Endothelial cell of umbilical vein (primary cell): Measurements from ENCODE around the gene CTU1. TPM values are rescaled to one million over a fixed set of nuclear protein-coding genes. Genes with fewer than 3 reads are reported as not detected.
"Not testable (repeated sequence)": the region's sequence is repeated elsewhere in the genome, so short reads cannot be mapped to it uniquely, and the experiment has no call there.

ENCODE experiments used
- BruUV-seq: library from RNA; stranded (reverse); fragments of 400-500 nt; replicated peaks from 2 replicates; lab custom pipeline; 2021; lab: Mats Ljungman, UMichigan
- CTCF ChIA-PET: fragments of 300-600, 350-600 bp; sonication (Branson Sonifier 250); formaldehyde crosslinking; loops from one replicate; lab custom pipeline; 2021; ENCODE audit warnings: antibody characterized with exemption, inconsistent platforms; lab: Charles Lee
- POLR2A ChIA-PET: fragments of 300-600, 350-600 bp; sonication (Branson Sonifier 250); formaldehyde crosslinking; loops from one replicate; lab custom pipeline; 2021; ENCODE audit warnings: antibody characterized with exemption, inconsistent platforms; lab: Charles Lee
- DNase-seq: peaks from one replicate; pipeline ENCODE4 v3.0.0-alpha.2; 2011; ENCODE audit warnings: low read depth, low spot score
- FAIRE-seq: peaks from 2 replicates; lab custom pipeline; 2011; peaks lifted over from hg19 to GRCh38; lab: Jason Lieb, UNC
- H2AFZ ChIP-seq: 2 replicates; pipeline ENCODE4 v1.6.0; 2012; ENCODE audit warnings: low read depth, low read length, control low read depth, inconsistent platforms
- H3K27ac ChIP-seq: 2 replicates; pipeline ENCODE4 v1.5.1; 2011; ENCODE audit warnings: low read depth, mild to moderate bottlenecking, control low read depth, low read length, moderate library complexity; ENCODE audit not compliant: insufficient read depth
- H3K27me3 ChIP-seq, 2 experiments: 2 replicates each; pipeline versions ENCODE4 v1.6.0 to v1.6.1; 2011; ENCODE audit warnings: low read length in 2 of 2, mixed read lengths in 1 of 2; ENCODE audit not compliant: control insufficient read depth in 2 of 2, insufficient read depth in 2 of 2
- H3K36me3 ChIP-seq, 2 experiments: 2 replicates in 1 of 2; 3 replicates in 1 of 2; pipeline ENCODE4 v1.5.1; 2011; ENCODE audit warnings: low read length in 2 of 2, mild to moderate bottlenecking in 1 of 2, moderate library complexity in 1 of 2; ENCODE audit not compliant: control insufficient read depth in 2 of 2, insufficient read depth in 2 of 2; ENCODE audit errors: extremely low read depth in 1 of 2
- H3K4me1 ChIP-seq: 3 replicates; pipeline ENCODE4 v1.5.1; 2011; ENCODE audit warnings: mild to moderate bottlenecking, low read length; ENCODE audit not compliant: control insufficient read depth, insufficient read depth; ENCODE audit errors: extremely low read depth
- H3K4me2 ChIP-seq: 2 replicates; pipeline ENCODE4 v1.6.1; 2011; ENCODE audit warnings: low read length, control low read depth, mixed read lengths; ENCODE audit not compliant: insufficient read depth
- H3K4me3 ChIP-seq, 3 experiments: fragments of 200-600 bp in 1 of 3; sonication (generic), shearing (Covaris generic) in 1 of 3; replicated peaks in 1 of 3; 2 replicates each; pipeline ENCODE4 v1.5.1; 2011 to 2016; ENCODE audit warnings: control low read depth in 3 of 3, low read length in 3 of 3, mild to moderate bottlenecking in 2 of 3, inconsistent platforms in 1 of 3, low read depth in 1 of 3, moderate library complexity in 1 of 3; ENCODE audit not compliant: insufficient read depth in 1 of 3
- H3K79me2 ChIP-seq: 2 replicates; pipeline ENCODE4 v1.6.0; 2012; ENCODE audit warnings: low read length, inconsistent platforms; ENCODE audit not compliant: control insufficient read depth, insufficient read depth
- H3K9ac ChIP-seq: replicated peaks from 2 replicates; pipeline ENCODE3; 2011; ENCODE audit warnings: low read length, control low read depth; ENCODE audit not compliant: insufficient read depth; ENCODE audit errors: extremely low read depth
- H3K9me1 ChIP-seq: replicated peaks from 3 replicates; pipeline ENCODE4 v1.6.0; 2011; ENCODE audit warnings: mild to moderate bottlenecking, low read length; ENCODE audit not compliant: control insufficient read depth, insufficient read depth; ENCODE audit errors: extremely low read depth
- H3K9me3 ChIP-seq: replicated peaks from 2 replicates; pipeline ENCODE4 v1.5.1; 2012; ENCODE audit warnings: low read length, inconsistent platforms; ENCODE audit not compliant: control insufficient read depth, insufficient read depth
- H4K20me1 ChIP-seq: replicated peaks from 2 replicates; pipeline ENCODE3; 2011; ENCODE audit warnings: mild to moderate bottlenecking, low read length; ENCODE audit not compliant: control insufficient read depth, insufficient read depth; ENCODE audit errors: extremely low read depth
- CTCF ChIP-seq, 2 donors: IDR thresholded peaks; 1 replicate in 1 of 2; 2 replicates in 1 of 2; pipeline ENCODE4 v1.5.1; 2011; ENCODE audit warnings: low read length in 2 of 2, mild to moderate bottlenecking in 2 of 2, moderate library complexity in 2 of 2, control low read depth in 1 of 2, inconsistent platforms in 1 of 2, low read depth in 1 of 2; ENCODE audit not compliant: insufficient read depth in 1 of 2; ENCODE audit errors: extremely low read depth in 1 of 2
- FOS ChIP-seq: IDR thresholded peaks from 2 replicates; pipeline ENCODE4 v1.6.1; 2011; ENCODE audit warnings: mild to moderate bottlenecking, low read length, moderate library complexity, borderline replicate concordance; ENCODE audit not compliant: insufficient read depth
- GATA2 ChIP-seq: IDR thresholded peaks from 2 replicates; pipeline ENCODE4 v1.7.0; 2011; ENCODE audit warnings: low read depth, mild to moderate bottlenecking, moderate library complexity, mixed read lengths, low read length; ENCODE audit not compliant: insufficient read length, insufficient read depth
- JUN ChIP-seq: IDR thresholded peaks from 2 replicates; pipeline ENCODE4 v1.6.1; 2011; ENCODE audit warnings: borderline replicate concordance, low read depth; ENCODE audit not compliant: insufficient read length, insufficient read depth
- MYC ChIP-seq: IDR thresholded peaks from one replicate; pipeline ENCODE4 v1.6.1; 2011; ENCODE audit warnings: mild to moderate bottlenecking, low read depth, low read length
- POLR2A ChIP-seq: IDR thresholded peaks from 2 replicates; pipeline ENCODE4 v1.6.1; 2012; ENCODE audit warnings: low read depth, mild to moderate bottlenecking, control low read depth, low read length
- dilution Hi-C: fragments of 300-500 bp; cut with MboI; formaldehyde crosslinking; loops from one replicate; pipeline ENCODE4 v1.15.0; 2019; ENCODE audit warnings: low sequenced_read_pairs; ENCODE audit not compliant: extremely low pct_ligation_motif_present
- intact Hi-C: fragments of 100-400 bp; cut with micrococcal nuclease; formaldehyde crosslinking; loops from one replicate; pipeline ENCODE4 v1.10.0; 2022
- polyA plus RNA-seq, 4 experiments: library from polyadenylated mRNA; depleted of rRNA in 3 of 4; stranded (reverse) in 3 of 4; unstranded in 1 of 4; fragments of >200 nt; gene quantifications; 2 replicates each; pipeline versions ENCODE4 v1.2.1 to v1.2.3, GENCODE V29; 2011 to 2012; ENCODE audit warnings: missing spikeins in 1 of 4
- total RNA-seq: library from RNA; stranded (reverse); gene quantifications from 2 replicates; pipeline ENCODE4 v1.2.3, GENCODE V29; 2021

CTU1 gene
- total and polyA plus RNA-seq, 2 donors (not counting 3 experiments of a cell fraction or from before 2014, with no cell fraction given): 6.1 to 8.7 TPM

DNA sequence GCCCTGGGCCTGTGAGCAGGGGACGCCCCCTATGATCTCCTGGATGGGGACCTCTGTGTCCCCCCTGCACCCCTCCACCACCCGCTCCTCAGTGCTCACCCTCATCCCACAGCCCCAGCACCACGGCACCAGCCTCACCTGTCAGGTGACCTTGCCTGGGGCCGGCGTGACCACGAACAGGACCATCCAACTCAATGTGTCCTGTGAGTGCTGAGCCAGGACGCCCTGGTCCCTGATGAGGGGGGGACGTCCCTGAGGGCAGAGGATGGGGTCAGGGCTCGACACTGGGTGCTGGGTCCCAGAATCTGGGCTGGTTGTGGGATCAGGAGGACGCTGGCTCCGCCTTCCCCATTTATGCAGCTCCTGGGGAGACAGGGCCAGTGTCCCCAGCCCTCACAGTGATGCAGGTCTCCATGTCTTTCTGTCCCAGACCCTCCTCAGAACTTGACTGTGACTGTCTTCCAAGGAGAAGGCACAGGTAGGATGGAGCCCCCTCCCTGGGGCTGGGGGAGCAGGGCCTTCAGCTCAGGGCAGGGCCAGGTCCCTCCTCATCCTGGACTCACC lies 36.4 kb upstream of the CTU1 start:
- TF ChIP-seq JUN (no peak), GATA2 (no peak), CTCF (IDR thresholded peaks at IDR 0.05; ENCODE audit: extremely low read depth in 1 of 2, insufficient read depth in 1 of 2, low read depth in 1 of 2, low read length in 2 of 2) (no peak), POLR2A (no peak), MYC (no peak)
- Histone ChIP-seq H3K9me3 (no peaks in the 10 kb centered on the region), H3K4me2 (no peak overlapping the region), H3K4me3 (no peak overlapping the region), H3K27me3 (no peaks in the 10 kb centered on the region), H2AFZ (no peak overlapping the region), H3K9ac (no peak overlapping the region), H3K79me2 (no peaks in the 10 kb centered on the region), H3K9me1 (no peaks in the 10 kb centered on the region), H3K4me1 (no peaks in the 10 kb centered on the region), H3K27ac (no peak overlapping the region), H4K20me1 (no peaks in the 10 kb centered on the region), H3K36me3 (no peaks in the 10 kb centered on the region)
- dilution Hi-C loops: no loop called here
- no peak for DNase-seq
- FAIRE-seq: no peak
- POLR2A ChIA-PET: no interaction called here
- BruUV-seq: no TSS peak
- CTCF ChIA-PET: no interaction called here
- intact Hi-C loops: no loop called here

- FAIRE-seq (no peak), DNase-seq (no peak)
- POLR2A ChIA-PET: no interaction called here
- Histone ChIP-seq H3K4me2 (no peak overlapping the region), H3K9ac (no peak overlapping the region), H3K27ac (no peak overlapping the region), H2AFZ (no peak overlapping the region), H3K4me3 (no peak overlapping the region), H3K4me1 (no peaks in the 10 kb centered on the region), H3K9me3 (no peaks in the 10 kb centered on the region), H3K27me3 (no peaks in the 10 kb centered on the region), H3K79me2 (no peaks in the 10 kb centered on the region), H3K36me3 (no peaks in the 10 kb centered on the region), H4K20me1 (no peaks in the 10 kb centered on the region), H3K9me1 (no peaks in the 10 kb centered on the region)
- no peak for TF ChIP-seq FOS
- TF ChIP-seq MYC: no peak
- TF ChIP-seq POLR2A: no peak
- CTCF ChIA-PET: no interaction called here
- intact Hi-C loops (no loop called here), dilution Hi-C loops (no loop called here)
- no TSS peak for BruUV-seq
Observed at GRCh38 chr19:51143486-51143885, 35.3 kb upstream of the CTU1 start.

DNA sequence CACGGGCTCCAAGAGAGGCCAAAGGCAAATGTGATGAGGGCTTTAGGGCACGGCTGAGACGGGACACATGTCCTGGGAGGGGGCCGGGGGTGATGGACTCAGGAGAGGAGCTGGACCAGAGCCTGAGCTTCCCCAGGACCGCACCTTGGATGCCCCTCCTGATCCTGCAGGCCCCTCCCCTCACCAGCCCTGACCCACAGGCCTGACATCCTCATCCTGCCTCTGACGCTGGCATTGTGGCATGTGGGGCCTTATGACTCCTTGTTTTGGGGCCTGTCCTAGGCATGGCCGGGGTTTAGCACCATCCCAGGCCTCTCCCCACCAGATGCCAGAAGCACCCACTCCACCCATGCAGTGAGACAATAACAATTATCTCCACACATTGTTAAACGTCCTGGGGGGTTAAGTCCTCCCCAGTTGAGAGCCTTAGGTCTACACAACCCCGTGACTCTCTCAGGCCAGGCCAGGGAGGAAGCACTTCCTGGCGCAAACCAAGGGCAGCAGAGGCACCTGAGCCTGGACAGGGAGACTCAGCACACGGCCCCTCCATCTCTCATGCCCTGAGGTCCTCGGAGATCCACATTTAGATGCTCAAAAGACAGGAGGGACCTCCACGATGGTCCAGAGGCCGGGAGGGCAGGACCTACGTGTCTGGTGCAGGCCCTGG lies 34.7 kb upstream of the CTU1 start:
- POLR2A ChIA-PET: not testable (repeated sequence)

More for the DNA sequence above, 34.7 kb upstream of the CTU1 start:
- intact Hi-C loops, H3K4me3 ChIP-seq, H3K9me3 ChIP-seq, CTCF ChIA-PET, H3K27me3 ChIP-seq, H3K79me2 ChIP-seq, H3K4me1 ChIP-seq, H3K27ac ChIP-seq, H3K9me1 ChIP-seq, DNase-seq, FAIRE-seq, H3K4me2 ChIP-seq, H4K20me1 ChIP-seq, BruUV-seq, H3K36me3 ChIP-seq, dilution Hi-C loops, H3K9ac ChIP-seq, H2AFZ ChIP-seq: not testable (repeated sequence)
